Measurements from ENCODE around the gene HMGN1.
"Not testable (repeated sequence)": the region's sequence is repeated elsewhere in the genome, so short reads cannot be mapped to it uniquely, and the experiment has no call there.

HMGN1 gene, protein sequence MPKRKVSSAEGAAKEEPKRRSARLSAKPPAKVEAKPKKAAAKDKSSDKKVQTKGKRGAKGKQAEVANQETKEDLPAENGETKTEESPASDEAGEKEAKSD

GRCh38 chr21:39348355-39349210, at the start of gene HMGN1:
Gene HMGN1, minus strand, starts transcription at chr21:39349088. Its CDS starts 171 bp downstream, at chr21:39348917.
- DNase-seq, result peak; percentile 1

DNA sequence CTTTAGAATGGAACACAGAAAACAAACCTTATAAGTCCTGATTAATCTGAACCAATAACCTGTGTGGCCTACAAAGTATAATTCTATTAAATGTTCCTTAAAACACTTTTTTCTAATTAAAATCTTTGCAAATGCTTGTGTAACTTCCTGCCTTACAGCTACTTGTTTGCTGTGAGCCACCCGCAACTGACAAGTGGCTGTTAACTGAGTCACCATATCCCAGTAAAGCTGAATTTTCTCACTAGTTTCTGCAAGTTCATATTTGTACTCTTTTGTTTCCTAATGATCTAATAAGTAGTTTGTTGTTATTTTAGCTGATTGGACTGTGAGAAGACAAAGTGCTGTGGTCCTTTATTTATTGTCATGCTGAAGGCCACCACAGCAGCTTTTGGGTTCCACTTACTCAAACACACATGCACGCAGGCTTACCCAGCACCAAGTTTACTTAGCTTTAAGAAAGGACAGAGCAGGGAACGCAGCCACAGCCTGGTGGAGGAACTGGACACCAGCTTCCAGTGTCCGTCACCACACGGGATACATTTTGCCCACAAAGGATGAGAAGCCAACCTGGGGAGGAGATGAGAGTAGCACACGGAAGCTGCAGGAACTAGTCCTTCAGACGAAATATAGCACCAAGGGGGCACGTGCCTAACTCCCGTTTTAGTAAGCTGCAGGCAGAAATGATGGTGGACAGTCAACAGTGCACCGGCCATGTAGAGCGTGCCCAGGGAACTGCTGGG, 48.9 kb upstream of the HMGN1 start:
- no peak for DNase-seq

GRCh38 chr21:39392981-39393380, 44.1 kb upstream of the HMGN1 start:
- no peak for DNase-seq

DNA sequence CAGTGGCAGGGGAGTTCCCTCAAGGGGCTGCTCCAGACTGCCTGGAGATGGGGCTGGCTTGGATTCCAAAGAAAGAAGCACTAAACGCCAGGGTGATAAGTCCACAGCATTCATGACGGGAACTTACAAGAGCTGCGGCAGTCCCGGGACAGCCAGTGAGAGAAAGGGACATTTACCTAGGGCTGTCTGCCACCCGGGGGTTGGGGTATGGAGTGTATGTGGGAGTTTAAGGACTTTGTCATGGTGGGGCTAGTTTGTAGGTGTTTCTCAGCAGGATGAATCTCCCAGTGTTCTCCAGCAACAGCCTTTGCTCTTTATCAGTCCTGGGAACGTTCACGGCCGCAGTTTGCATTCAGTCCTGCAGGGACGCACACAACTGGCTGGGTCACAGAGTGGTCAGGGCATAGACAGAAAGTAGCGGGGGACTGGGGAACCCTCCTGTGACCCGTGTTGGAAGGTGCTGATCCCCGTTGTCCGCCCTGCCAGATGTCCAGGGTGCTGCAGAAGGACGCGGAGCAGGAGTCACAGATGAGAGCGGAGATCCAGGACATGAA, 41.4 kb upstream of the HMGN1 start:
- DNase-seq, result no peak

- DNase-seq, result no peak
Measured at GRCh38 chr21:39388811-39389155, 39.9 kb upstream of the HMGN1 start.

DNA sequence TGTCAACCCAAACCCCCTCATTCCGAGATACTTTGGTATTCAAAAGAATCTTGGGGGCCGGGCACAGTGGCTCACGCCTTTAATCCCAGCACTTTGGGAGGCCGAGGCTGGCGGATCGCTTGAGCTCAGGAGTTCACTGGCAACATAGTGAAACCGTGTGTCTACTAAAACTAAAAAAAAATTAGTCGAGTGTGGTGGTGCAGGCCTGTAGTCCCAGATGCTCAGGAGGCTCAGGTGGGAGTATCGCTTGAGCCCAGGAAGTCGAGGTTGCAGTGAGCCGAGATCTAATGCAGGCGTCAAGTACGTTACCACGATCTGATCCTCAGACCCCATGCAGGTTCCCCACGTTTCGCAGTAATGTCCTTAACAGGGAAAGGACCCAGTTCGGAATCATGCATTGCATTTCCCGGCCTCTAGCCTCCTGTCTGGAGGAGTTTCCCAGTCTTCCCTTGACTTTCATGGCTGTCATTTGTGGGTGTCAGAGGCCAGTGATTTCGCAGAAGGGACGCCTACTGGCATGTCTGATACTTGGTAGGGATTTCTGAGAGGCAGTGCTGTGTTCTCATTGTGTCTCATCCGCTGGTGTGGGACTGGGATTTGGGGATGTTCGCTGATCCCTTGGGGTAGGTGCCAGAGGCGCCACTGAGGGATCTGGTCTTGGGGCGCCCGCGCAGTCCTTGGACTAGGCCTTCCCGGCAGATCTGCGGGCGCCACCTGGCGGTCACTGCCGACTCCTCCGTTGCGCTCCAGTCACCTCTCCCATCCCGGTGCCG, 39.3 kb upstream of the HMGN1 start:
- no peak for DNase-seq

DNA sequence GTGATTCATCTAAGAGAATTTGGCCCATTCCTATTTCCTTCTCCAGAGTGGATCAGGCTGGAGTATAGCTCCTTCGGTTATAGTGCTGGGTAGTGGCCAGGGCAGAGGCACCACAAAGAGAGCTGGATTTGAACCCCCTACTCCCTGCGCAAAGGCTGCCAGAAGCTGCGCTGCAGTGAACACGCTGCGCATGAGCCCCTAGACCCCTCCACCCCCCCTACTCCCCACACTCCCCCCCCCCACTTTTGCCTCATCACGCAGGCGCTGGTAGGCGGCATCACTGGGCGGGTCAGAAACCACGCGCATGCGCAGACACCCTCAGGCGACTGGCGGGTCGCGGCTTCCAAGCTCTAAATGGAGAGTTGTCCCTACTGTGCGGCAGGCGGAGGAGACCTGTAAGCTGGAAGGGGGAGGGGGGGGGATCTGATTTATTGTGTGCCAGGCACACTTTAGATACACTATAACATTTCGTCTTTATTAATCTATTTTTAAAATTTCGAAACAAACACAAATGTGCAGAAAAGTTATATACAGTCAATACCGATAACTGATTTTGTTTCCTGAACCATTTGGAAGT, 38.7 kb upstream of the HMGN1 start:
- peak; percentile 31 for DNase-seq

- no peak for DNase-seq
Measured at GRCh38 chr21:39386899-39387298, 38.0 kb upstream of the HMGN1 start.

GRCh38 chr21:39386194-39386593, 37.3 kb upstream of the HMGN1 start:
- no peak for DNase-seq

- no peak for DNase-seq
Measured at GRCh38 chr21:39385299-39386145, 36.6 kb upstream of the HMGN1 start.

GRCh38 chr21:39384674-39385298, 35.9 kb upstream of the HMGN1 start:
- no peak for DNase-seq

- DNase-seq, result not testable (repeated sequence)
Measured at GRCh38 chr21:39382096-39382495, 33.2 kb upstream of the HMGN1 start.

GRCh38 chr21:39381009-39381408, 32.1 kb upstream of the HMGN1 start:
- DNase-seq, result no peak

DNA sequence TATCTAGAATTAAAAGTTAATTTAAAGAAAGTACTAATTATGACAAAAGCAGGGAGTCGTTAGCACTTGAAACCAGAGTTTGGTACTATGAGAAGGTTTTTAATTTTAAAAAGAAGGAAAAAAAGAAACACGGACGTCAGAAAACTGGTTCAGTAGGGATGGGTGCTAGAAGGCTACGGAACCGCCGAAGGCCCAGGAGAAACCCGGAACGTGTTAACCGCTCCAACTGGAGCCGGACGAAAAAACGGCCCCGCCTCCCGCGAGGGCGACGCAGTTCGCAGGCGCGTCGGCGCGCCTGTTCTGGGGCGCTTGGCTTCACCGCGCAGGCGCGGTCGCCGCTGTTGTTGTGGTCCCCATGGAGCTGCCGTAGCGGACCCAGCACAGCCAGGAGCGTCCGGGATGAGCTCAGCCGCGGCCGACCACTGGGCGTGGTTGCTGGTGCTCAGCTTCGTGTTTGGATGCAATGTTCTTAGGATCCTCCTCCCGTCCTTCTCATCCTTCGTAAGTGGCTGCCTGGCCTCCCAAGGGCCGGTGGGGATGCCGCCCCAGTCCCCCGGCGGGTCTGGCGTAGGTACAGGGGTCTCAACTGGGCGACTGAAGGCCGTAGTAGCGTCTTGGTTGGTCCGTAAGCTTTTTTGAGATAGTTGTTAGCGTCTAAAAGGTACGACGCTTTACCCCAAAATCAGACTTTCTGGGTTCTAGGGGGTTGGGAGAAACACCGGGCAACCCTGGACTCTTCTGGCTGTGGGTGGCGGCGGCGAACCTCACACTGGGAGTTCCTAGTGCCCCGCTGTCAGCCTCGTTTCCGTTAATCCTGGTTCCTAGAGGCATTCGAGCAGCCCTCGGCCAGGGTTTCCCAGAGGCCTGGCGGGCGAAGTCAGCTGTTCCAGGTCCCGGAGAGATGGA, 31.4 kb upstream of the HMGN1 start:
- peak; percentile 51 for DNase-seq

DNA sequence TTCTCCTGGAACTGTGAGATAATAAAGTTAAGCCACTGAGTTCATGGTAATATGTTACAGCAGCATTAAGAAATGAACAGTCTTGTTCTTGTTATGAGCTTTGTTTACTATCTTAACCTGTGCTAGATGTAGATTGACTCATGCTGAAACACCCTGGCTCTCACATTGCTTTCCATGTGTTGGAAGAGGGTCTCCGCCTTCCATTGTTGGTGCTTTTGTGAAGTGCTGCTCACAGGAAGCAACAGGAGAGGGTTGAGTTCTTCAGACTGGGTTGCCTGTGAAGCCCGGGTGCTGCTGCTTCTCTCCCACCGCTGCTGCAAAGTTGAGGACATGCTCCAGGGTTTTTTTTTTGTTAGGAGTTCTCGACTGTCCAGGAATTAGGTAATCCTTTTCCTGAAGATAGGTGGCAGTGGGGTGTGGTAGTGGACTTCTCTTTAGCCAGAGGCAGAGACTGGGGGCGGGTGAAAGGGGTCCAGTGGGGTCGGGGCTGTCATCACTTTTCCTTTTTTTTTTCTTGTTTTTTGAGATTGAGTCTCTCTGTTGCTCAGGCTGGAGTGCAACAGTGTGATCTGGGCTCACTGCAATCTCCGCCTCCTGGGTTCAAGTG, 28.7 kb upstream of the HMGN1 start:
- no peak for DNase-seq

DNA sequence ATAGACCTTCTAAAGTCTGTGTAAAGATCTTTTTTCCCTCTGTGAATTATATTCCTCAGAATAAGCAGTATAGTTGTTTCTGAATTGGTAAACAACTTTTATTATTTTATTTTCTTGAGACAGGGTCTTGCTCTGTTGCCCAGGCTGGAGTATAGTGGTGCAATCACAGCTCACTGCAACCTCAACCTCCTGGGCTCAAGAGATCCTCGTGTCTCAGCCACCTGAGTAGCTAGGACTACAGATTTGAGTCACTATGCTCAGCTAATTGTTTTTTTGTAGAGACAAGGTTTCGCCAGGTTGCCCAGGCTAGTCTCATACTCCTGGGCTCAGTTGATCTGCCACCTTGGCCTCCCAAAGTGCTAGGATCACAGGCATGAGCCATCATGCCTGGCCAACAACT, 26.6 kb upstream of the HMGN1 start:
- DNase-seq, result no peak

DNA sequence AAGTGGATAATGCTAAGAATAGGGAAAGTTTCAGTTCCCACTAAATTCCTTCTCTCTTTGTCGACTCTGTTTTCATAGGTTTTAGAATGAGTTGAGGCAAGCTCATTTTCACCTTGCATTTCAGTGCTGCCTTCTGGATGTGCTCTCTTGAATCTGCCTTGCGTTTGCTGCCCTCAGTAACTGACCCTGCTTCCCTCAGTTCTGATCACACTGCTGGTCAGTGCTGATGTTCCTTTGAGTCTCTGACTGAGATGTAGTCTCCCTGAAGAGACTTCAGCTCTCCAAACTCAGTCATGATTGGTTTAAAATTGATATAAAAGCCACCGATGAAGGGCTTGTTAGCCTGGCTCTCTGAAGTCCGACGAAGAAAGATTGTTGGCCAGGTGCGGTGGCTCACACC, 25.2 kb upstream of the HMGN1 start:
- DNase-seq, result no peak

- DNase-seq, result no peak
Measured at GRCh38 chr21:39373634-39374033, 24.7 kb upstream of the HMGN1 start.

GRCh38 chr21:39369896-39370288, 21.0 kb upstream of the HMGN1 start:
- not testable (repeated sequence) for DNase-seq

DNA sequence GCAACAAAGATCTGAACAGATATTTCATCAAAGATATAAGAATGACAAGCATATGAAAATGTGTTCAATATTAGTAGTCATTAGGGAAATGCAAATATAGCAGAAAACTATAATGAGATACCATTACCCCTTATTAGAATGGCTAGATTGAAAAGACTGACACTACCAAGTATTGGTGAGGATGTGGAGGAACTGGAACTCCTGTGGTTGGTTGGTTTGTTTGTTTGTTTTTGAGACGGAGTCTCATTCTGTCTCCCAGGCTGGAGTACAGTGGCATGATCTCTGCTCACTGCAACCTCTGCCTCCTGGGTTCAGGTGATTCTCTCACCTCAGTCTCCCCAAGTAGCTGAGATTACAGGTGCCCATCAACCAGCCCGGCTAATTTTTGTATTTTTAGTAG, 18.9 kb upstream of the HMGN1 start:
- no peak for DNase-seq

All from NCI-H2081 treated with DMSO at 0.1 percent for 48 hours (cell line).